GM21528 (cell line): ENCODE measurements around the gene NRIP2.
A peak's percentile ranks its signal among the peaks of the same experiment; 100 is the strongest.

ENCODE experiments used
- ATAC-seq: cut with Tn5 transposase; IDR thresholded peaks from one replicate; pipeline ENCODE4 v1.9.1; 2021; ENCODE audit warnings: mild to moderate bottlenecking, moderate library complexity; ENCODE audit not compliant: unreplicated experiment, low FRiP score

Gene NRIP2

GRCh38 chr12:2812290-2813213 lies 22.3 kb downstream of the NRIP2 start, which contains the start of gene ITFG2:
Gene ITFG2 (plus strand): TSS chr12:2812668. CDS start chr12:2812761, 93 bp downstream.
- ATAC-seq = peak; percentile 94

- no peak for ATAC-seq
Measured at GRCh38 chr12:2811801-2812200, 23.0 kb downstream of the NRIP2 start.

- ATAC-seq = no peak
Measured at GRCh38 chr12:2806700-2807099, 28.1 kb downstream of the NRIP2 start.

GRCh38 chr12:2805143-2805520 lies 29.7 kb downstream of the NRIP2 start:
- ATAC-seq = no peak

- ATAC-seq = no peak
Measured at GRCh38 chr12:2804393-2805142, 30.3 kb downstream of the NRIP2 start.

GRCh38 chr12:2803635-2804392 lies 31.0 kb downstream of the NRIP2 start:
- ATAC-seq = no peak

GRCh38 chr12:2801044-2801783 lies 33.6 kb downstream of the NRIP2 start:
- ATAC-seq = no peak

GRCh38 chr12:2800046-2800570 lies 34.7 kb downstream of the NRIP2 start:
- no peak for ATAC-seq

- no peak for ATAC-seq
Measured at GRCh38 chr12:2797721-2798418, 37.0 kb downstream of the NRIP2 start.

- ATAC-seq = no peak
Measured at GRCh38 chr12:2796187-2796666, 38.6 kb downstream of the NRIP2 start.

GRCh38 chr12:2795291-2796186 lies 39.3 kb downstream of the NRIP2 start:
- peak; percentile 56 for ATAC-seq

- ATAC-seq = peak; percentile 72
Measured at GRCh38 chr12:2794736-2795289, 40.0 kb downstream of the NRIP2 start, which contains the start of gene FKBP4. Gene FKBP4 (plus strand): TSS chr12:2794970. CDS start chr12:2795140, 170 bp downstream.

- peak; percentile 10 for ATAC-seq
Measured at GRCh38 chr12:2794191-2794735, 40.6 kb downstream of the NRIP2 start.

- no peak for ATAC-seq
Measured at GRCh38 chr12:2793561-2793960, 41.3 kb downstream of the NRIP2 start.

- ATAC-seq = no peak
Measured at GRCh38 chr12:2792671-2793500, 41.9 kb downstream of the NRIP2 start.

GRCh38 chr12:2791089-2791488 lies 43.7 kb downstream of the NRIP2 start:
- ATAC-seq = no peak

GRCh38 chr12:2785017-2785416 lies 49.8 kb downstream of the NRIP2 start:
- ATAC-seq = no peak
